GM10266 (cell line): Measurements from ENCODE around the gene B3GALT5.
"Not testable (repeated sequence)": the region's sequence is repeated elsewhere in the genome, so short reads cannot be mapped to it uniquely, and the experiment has no call there.

Experiments used
- DNase-seq: peaks from one replicate; pipeline ENCODE4 v3.0.0; 2012; ENCODE audit errors: extremely low spot score
- TF ChIP-seq, protein P1 (sequence below): IDR thresholded peaks from 2 replicates; pipeline ENCODE4 v1.5.1; 2012; ENCODE audit warnings: mild to moderate bottlenecking, low read depth; ENCODE audit not compliant: control insufficient read depth, insufficient read depth; ENCODE audit errors: missing control alignments

The B3GALT5 gene

DNA sequence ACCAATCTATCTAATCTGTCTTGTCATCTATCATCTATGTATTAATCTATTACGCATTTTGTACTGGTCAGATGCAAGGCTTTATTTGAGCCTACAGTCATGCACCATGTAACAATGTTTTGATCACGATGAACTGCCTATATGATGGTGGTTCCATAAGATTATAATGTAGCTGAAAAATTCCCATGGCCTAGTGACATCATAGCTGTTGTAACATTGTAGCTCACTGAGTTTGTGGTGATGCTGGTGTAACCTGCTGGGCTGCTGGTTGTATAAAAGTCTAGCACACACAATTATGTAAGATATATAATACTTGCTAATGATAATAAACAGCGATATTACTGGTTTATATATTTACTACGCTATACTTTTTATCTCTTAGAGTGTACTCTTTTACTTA lies 67.5 kb downstream of the B3GALT5 start:
- TF ChIP-seq, protein P1, sequence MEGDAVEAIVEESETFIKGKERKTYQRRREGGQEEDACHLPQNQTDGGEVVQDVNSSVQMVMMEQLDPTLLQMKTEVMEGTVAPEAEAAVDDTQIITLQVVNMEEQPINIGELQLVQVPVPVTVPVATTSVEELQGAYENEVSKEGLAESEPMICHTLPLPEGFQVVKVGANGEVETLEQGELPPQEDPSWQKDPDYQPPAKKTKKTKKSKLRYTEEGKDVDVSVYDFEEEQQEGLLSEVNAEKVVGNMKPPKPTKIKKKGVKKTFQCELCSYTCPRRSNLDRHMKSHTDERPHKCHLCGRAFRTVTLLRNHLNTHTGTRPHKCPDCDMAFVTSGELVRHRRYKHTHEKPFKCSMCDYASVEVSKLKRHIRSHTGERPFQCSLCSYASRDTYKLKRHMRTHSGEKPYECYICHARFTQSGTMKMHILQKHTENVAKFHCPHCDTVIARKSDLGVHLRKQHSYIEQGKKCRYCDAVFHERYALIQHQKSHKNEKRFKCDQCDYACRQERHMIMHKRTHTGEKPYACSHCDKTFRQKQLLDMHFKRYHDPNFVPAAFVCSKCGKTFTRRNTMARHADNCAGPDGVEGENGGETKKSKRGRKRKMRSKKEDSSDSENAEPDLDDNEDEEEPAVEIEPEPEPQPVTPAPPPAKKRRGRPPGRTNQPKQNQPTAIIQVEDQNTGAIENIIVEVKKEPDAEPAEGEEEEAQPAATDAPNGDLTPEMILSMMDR: no peak

GRCh38 chr21:39681257-39681656 lies 68.5 kb downstream of the B3GALT5 start:
- DNase-seq: no peak
- TF ChIP-seq, protein P1: no peak

More for the DNA sequence above, 67.5 kb downstream of the B3GALT5 start:
- DNase-seq: no peak

GRCh38 chr21:39681845-39682244 lies 69.1 kb downstream of the B3GALT5 start:
- DNase-seq: no peak
- TF ChIP-seq, protein P1: no peak

DNA sequence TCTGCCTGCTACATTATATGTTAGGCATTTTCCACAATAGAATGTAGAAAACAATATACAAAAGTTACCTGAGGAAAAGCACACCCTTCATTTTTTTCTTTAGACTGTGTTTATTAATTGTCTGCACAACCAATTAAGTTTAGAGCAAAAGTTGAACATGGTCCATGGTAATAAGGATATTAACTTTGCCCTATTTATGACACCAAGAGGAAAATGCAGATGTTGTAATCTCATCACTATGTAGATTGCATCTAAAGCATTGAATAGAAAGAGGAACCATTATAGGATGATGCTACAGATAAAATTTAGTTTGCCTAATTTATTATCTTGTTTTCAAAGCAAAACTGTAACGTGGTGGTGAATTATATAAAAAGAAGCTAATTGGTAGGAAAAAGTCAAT lies 72.5 kb downstream of the B3GALT5 start:
- no peak for DNase-seq
- TF ChIP-seq, protein P1: no peak

DNA sequence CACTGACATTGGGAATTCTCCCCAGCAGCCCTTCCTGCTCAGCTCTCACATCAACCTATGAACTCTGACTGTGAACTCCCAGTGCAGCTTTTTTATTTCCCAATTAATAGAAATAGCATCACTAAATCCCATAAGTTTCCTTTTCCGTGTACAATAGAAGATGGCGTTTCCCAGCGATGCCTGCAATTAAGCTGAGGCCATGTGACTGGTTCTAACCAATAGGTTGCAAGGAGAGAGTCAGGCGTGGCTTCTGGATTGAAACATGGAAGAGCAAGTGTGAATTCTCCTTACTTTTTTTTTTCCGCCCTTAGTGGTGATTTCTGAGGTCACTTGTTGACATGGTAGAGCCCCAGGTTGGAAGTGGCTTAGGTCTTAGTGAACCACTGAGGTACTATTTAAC lies 73.3 kb downstream of the B3GALT5 start:
- TF ChIP-seq, protein P1: no peak
- DNase-seq: no peak

GRCh38 chr21:39686646-39687468 lies 74.1 kb downstream of the B3GALT5 start:
- TF ChIP-seq, protein P1: no peak
- DNase-seq: no peak

DNA sequence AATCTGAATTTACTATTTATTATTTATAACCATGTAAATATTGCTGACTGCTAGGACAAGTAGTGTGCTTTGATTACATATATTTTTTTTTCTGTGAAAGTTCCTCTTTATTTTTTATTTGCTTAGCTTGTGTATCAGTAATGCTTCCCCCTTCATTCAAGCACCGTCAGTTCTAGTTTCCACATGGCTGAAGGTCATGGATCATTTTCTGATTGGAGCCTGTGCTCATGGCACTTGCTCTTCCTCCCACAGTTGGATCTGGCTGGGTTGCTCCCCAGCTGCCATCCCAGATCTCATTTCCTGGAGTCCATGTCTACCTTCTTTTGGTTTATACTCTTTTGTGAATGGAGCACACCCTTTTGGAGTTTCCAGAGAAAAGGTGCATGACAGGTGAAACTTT lies 75.3 kb downstream of the B3GALT5 start:
- DNase-seq: no peak
- TF ChIP-seq, protein P1: no peak

DNA sequence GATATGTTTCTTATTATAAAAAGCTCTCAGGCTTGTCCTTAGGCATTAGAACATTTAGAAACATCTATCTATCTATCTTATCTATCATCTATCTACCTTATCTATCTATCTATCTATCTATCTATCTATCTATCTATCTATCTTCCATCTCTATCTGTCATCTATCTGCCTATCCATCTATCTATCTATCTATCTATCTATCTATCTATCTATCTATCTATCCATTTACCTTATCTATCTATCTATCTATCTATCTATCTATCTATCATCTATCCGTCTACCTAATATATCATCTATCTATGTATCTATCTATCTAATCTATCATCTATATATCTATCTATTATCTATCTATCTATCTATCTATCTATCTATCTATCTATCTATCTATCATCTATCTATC lies 77.1 kb downstream of the B3GALT5 start:
- not testable (repeated sequence) for DNase-seq
